NCI-H510A treated with DMSO at 0.1 percent for 48 hours (cell line): ENCODE measurements around the gene ADAMTSL2.

Source experiments
- DNase-seq: peaks from one replicate; lab custom pipeline; 2025; lab: John Stamatoyannopoulos, UW

Gene ADAMTSL2

DNA sequence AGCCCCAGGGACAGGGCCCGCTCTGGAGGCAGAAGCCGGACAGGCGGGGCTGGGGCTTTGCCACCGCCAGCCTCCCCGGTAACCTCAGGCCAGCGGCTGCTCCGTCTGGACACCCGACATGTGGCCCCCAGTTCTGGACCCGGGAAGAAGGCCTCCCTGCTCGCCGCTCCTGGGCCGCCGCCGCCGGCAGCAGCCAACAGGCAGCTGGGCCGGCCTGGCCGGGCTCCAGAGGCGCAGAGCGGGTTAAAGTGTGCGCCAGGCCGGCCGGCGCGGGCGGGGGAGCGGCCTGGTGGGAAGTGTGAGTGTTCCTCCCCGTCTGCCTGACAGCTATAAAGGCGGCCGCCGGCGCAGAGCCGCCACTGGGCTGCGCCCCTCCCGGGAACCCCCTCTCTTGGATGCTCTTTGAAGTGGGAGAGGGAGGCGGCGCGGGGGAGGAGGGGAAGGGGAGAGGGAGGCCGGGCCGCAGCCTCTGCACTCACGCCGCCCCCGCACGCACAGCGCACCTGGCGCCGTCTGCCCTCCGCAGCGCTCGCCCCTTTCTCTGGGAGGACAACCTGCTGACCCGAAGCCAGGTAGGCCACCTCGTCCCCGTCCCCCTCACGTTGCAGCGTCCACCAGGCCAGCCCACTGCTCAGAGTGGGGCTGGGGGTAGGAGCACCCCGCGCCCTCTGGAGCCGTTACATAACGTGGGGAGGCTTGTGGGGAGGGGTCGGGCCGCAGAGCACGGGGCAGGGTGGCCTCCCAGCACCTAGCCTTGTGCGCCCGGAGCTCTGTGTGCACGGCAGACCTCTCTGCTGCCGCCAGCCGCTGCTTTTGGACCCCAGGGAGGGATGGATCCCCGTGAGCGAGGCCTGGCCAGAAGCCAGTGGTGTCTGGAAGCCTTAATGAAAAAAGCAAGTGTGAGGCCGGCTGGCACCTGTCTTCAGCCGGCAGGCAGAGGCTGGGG is at the start of gene ADAMTSL2:
TSS of gene ADAMTSL2 (plus strand) at position 359 of the 946 bp plus-strand sequence. CDS start 2,009 bp downstream, outside the sequence.
- peak; percentile 57 for DNase-seq

DNA sequence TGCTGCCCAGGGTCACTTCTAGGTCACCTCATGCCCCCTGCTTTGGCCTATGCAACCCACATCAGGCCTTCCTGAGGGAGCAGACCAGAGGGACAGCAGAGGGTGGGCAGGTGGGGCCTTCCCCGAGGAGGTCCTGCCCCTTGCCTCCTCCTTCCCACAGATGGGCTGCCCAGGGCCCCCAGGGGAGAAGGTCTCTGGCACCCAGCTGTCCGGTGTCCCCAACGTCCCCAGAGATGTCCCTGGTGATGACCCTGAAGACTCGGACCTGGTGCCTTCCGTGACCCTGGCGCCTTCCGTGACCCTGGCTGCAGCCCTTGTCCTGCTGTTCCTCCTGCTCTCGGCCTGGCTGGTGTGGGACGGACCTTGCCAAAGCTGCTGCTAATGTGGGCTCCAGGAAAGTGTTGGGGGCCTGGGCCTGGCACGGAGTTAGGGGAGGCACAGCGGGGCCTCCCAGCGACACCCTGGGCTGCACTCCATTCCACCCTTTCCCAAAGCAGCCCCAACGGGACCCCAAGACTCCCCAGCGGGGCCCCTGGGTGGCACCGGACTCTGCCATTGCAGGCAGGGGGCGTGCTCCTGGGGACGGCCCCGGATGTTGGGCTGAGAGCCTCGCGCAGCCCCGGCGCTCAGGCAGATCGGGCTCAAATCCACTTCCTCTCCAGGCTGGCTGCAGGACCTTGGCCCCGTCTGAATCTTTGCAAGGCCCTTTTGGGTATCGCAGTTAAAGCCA is 48.8 kb upstream of the ADAMTSL2 start:
- DNase-seq = no peak

DNA sequence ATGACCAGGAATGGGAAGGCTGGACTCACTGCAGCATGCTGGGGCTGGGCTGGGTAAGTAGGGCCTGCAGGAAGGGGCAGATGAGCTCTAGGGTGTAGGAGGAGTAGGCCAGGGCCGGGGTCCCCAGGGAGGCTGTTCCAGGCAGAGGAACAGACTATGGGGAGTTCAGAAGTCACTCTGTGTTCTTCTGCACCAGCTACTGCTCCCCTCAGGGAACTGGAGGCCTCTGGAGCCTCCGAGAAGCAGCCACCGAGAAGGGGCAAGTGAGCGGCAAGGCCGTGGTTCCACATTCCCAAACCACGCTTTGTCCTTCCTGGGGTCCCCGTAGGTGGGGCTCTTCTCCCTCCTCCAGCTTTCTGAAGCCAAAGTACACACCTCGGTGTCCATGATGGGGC is 47.2 kb upstream of the ADAMTSL2 start:
- DNase-seq = no peak

DNA sequence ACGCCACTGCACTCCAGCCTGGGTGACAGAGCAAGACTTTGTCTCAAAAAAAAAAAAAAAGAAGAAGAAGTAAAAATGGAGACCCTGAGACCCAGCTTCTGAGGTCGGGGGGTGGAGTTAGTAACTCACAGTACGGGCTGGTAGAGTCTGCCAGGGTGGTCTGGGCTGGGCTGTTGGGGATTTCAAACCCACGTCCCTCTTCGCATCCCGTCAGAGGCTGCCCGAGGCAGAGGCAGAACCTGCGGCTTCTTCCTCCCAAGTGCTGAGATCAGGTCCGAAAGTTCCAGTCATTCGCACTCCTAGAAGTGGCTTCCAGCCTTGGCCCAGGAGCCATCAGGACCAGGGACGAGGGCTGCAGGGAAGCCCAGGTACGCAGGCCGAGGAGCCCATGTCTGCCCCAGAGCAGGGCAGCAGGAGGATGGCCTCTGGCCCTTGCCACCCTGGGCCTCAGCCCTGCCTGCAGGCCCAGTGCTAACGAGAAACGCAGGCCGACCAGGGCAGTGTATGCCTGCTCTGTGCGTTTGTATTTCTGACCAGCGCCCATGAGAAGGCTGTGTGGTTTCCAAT is 45.7 kb upstream of the ADAMTSL2 start:
- no peak for DNase-seq

DNA sequence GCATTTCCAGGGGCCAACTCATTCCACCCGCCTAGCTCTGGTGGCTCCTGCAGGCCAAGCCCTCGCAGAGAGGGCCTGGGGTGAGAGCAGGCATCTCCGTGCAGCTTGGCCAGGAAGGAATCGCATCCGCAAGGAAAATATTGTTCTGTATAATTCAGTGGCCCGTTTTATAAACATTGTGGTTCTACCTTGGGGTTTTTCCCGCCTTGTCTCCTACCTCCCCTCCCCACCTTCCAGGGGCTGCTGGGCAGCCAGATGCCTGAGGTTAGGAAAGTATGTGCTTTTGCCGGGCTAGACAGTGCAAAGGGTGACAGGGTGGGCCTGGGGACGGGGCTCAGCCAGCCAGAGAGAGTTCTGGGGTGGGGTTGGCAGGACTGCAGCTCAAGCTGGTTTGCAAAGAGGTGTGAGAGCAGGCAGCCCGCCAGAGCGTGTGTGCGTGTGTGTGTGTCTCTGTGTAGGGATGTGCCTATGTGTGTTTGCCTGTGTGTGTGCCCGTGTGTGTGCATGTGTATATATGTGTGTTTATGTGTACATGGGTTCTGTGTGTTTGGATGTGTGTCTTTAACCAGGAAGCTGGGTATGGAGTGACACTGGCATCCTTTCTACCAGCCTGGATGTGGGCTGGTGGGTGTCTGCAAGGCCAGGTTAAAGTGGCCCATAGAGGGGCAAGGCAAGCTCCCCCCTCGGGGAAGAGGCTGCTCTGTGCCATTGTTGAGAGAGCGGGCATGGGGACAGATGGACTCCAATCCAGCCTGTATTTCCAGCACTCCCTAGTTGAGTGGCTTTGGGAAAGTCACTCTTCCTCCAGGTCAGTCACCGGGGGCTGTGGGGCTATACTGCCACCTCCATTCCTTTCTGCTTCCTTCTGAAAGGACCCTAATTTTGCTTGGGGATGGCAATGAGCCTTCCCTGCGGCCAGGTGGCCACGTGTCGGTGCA is 45.0 kb upstream of the ADAMTSL2 start:
- no peak for DNase-seq

DNA sequence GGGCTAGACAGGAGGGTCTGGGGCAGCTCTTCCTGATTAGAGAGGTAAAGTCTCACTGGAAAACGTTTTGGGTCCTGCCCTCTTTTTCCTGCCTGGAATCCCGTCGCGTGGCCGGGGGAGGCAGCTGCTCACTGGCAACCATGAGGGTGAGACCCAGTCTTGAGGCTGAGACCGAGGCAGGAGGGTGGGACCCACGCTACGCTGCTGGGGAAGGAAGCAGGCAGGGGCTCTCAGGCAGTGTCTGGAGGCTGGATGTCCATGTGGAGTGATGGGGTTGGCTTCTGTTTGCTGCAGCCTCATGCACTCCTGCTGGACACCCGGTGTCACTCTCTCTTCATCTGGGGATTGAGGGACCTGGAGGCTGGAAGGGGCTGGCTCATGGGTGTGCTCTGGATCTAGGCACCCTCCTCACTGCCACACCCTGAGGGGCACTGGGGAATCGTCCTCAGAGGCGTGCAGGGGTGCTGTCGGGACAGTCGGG is 44.3 kb upstream of the ADAMTSL2 start:
- no peak for DNase-seq

DNA sequence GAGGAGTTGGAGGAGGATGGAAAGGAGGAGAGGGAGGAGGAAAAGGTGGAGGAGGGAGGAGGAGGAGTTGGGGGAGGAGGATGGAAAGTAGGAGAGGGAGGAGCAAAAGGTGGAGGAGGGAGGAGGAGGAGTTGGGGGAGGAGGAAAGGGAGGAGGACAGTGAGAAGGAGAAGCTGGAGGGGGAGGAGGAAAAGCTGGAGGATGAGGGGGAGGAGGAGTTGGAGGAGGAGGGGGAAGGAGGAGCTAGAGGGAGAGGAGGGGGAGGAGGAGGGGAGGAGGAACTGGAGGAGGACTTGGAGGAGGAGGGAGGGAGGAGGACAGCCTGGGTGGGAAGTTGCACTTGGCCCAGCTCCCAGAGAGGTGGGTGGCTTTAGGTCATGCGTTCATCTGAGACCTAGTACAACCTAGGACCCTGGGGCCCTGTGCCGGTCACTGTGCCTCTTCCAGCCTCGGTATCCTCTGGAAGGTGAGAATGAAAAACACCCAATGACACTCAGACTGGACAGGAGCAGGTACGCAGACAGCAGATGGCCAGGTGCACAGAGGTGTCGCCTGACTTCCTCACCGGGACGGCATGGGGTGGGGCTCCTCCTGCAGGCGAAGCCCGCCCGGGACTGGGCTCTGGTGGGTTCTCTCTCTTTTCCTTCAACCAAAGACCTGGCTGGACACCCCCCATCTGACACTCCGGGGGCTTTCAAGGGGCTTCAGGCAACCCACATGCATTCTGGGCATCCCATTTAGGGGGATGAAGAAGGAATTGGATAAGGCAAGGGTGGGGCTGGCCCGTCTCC is 43.4 kb upstream of the ADAMTSL2 start:
- no peak for DNase-seq

DNA sequence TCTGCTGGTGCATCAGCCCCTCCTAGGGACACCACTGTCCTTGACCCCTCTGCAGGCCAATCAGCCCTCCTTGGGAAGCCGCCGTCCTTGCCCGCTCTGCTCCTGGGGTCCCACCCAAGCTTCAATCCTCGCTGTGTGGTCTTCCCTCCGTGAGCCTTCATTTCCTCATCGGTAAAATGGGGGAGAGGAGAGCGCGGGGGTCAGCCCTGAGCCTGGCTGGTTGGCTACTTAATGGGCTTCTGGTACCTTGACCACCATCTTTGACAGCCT is 42.9 kb upstream of the ADAMTSL2 start:
- no peak for DNase-seq

DNA sequence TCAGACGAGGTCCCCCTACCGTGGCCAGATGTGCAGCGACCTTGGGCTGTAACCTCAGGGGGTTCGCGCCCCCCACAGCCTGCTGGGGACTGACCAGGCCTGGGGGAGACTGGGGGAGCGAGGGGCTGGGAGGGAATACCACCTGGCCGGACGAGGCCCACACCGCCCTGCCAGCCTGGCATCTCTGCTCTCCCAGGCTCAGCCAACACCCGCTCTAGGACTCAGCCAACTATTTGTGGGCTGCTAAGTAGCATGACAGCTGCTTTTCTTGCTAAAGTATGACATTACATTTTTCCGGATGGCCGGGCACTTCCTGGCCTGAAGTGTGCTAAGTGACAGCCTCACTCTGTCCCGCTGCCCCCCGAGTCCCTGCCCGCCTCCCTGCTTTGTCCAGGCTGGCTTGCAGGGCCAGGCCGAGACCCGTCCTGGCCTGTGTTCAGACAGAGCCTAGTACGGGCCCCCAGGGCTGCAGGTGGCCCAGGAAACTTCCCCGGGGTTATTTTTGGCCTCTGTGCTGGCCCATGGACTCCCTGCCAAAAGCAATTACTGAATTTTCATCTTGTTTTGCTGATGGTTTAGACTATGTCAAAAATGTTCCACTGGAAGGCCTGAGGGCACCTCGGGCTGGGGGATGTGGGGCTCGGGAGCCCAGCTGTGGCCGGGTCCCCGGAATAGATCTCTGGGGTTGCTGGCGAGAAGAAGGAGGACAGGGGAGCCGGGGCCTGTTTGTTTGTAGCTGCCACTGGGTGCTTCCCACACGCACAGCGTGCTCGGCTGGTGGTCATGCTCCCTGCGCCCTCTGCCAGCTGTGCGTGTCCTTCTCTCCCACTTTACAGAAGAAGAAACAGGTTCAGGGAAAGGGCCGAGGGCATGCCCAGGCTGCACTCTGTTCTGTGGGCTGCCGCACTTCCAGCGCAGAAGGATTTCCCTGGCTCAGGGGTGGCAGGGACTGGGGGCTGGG is 42.2 kb upstream of the ADAMTSL2 start:
- peak; percentile 31 for DNase-seq

DNA sequence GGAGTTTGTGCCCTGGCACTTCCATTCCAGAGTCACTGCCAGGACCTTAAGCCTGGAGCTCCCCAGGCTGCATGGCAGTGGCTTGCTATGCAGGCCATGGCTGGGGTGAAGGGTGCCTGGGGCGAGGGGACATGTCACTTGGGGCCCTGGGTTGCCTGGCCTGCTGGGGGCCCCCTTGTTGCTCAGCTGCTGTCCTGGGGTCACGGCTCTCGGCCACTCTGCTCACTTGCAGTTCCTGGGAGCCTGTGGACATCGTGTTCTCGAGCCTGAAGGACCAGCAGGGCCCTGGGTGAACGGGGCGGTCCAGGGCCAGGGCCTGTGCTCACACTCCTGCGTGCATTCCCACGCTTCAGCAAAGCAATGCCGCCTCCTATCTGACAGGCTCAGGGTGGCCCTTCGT is 41.1 kb upstream of the ADAMTSL2 start:
- no peak for DNase-seq

DNA sequence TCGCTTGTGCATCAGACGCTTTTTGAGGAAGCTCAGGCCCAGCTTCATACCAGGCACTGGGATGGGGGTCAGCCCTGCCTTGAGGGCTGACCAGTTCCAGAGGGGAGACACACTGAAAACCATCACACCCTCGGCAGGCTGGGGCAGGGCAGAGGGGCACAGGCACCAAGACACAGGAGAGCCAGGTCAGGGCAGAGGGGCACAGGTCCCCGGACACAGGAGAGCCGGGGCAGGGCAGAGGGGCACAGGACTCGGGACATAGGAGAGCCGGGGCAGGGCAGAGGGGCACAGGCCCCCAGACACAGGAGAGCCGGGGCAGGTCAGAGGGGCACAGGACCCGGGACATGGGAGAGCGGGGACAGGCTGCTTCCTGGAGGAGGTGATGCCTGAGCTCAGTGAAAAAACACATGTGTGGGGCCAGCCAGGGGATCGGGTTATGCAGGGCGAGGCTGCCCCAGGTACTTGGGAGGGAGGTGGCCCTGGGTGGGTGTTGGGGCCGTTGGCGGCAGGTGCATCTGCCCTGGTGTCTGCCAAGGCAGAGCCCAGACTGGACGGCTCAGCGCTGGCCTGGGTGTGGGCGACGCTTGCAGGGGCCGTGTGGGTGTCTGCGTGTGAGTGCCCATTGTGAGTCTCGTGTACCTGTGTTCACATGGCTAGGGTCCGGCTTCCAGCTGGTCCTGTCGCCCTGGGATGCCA is 40.5 kb upstream of the ADAMTSL2 start:
- DNase-seq = no peak

DNA sequence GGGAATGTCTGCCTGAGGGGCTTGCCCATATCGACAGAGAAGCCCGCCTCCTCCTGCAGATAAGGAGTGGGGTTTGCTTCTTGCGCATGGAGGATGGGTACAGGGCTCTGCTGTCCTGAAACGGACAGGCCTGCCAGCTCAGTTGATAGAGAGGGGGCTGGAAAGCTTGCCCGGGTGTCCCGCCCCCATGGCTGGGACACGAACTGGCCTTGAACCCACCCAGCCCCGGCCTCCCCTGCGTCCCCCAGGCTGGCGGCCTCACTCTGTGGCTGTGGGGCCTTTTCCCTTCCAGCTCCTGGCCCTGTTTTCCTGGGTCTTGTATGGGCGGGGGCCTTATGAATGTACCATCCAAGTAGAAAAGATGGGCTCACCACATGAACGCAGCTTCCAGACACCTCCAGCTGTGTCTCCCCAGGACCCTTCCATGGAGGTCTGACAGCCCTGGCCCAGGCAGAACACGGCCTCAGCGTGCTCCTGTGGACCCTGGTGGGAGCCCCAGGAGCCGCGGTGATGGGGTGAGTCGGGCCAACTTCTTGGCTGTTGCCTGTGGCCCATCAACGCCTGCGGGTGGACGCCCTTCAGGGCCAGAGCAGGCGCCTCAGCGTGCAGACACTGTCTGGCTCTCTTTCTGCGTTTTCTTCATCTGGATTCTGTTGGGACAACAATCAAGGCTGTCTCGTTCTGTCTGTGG is 39.7 kb upstream of the ADAMTSL2 start:
- no peak for DNase-seq

DNA sequence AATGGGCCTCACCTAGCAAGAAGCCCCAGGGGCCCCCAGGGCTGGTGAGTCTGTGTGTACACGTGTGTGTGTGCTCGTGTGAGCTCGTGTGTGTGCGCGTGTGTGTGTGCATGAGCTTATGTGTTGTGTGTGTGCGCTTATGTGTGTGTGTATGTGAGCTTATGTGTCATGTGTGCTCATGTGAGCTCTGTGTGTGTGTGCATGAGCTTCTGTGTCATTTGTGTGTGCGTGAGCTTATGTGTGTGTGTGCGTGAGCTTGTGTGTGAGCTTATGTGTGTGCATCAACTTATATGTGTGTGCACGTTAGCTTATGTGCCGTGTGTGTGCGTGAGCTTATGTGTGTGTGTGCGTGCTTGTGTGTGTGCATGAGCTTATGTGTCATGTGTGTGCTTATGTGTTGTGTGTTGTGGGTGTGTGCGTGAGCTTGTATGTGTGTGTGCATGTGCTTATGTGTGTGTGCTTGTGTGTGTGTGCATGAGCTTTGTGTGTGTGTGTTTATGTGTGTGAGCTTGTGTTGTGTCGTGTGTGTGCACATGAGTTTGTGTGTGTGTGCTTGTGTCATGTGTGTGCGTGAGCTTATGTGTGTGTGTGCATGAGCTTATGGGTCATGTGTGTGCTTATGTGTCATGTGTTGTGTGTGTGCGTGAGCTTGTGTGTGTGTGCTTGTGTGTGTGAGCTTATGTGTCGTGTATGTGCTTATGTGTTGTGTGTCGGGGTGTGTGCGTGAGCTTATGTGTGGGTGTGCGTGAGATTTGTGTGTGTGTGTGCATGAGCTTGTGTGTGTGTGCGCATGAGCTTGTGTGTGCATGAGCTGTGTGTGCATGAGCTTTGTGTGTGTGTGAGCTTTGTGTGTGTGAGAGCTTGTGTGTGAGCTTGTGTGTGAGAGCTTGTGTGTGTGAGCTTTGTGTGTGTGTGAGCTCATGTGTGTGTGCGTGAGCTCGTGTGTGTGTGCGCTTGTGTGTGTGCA is 38.9 kb upstream of the ADAMTSL2 start:
- no peak for DNase-seq

DNA sequence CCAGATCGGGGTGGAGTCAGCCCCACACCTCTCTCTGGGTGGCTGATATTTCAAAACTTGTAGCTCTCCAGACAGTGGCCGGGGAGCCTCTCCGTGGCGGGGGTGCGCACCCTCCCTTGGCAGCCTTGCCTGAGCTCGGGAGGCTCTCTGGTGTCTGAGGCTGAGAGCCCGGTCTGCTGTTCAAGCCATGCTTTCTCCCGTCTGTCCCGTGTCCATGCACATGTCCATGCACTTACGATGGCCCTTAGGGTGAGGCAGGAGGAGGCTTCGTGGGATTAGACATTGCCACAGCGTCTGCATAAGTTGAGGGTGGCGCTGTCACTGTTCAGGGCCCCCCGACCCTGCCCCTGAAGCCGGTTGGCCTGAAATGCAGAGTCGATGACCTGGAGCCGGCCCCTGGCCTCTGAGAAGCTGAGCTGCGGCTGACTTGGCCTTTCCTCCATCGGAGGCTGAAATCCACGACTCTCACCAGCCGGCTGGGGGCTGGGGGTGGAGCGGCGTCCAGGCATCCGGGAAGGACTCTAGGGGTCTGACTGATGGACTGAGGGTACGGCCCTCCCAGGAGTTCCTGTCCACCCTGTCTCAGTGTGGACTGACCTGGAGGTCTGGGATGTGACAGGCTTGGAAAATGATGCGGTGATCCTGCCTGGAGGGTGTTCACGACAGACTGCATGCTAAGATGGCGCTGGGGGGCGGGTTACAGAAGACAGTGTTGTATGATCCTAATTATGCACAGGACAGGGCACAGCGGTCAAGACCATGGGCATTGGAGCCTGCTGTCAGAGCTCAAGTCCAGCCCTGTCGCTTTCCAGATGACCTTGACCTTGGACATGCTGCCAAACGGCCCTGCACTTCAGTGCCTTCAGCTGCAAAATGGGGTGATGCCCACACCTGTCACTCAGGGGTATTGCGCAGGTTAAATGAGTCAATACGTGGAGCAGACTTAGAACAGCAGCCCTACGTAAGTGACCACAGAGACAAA is 37.4 kb upstream of the ADAMTSL2 start:
- no peak for DNase-seq

DNA sequence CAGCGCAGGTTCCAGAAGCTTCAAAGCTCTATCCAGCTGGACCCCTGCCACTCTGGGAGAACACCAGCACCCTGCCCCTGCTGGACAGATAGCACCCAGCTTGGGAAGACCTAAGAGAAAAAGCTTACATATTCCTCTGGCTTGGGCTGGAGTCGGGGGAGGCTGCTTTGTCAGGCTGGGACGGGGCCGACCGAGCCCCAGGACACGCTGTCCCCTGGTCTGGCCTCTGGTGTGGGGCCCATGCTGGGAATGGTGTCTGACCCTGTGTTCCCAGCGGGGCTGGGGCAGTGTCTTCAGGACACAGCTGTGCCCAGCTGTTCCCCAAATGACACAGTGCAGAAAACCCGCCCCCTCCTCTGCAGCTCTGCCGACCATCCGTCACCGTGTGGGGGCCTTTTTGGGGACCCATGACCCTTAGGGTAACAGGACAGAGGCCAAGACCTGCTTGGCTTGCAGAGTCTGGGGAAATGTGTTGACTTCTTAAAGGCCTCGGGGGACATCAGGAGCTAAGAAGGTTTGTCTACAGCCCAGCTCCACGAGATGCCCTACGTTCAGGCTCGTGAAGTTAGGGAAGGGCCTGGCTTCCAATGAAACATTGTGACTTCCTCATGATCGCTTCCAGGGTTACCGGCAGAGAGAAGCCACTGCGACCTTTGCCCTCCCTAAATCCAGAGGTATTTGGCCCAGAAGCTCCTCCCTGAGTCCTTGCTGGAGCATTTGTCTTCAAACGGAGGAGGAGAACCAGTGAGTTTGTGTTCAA is 35.2 kb upstream of the ADAMTSL2 start:
- DNase-seq = no peak
